Choroid plexus epithelial cell (primary cell): ENCODE results near the gene RERE.

Source experiments
- DNase-seq: peaks from one replicate; pipeline ENCODE4 v3.0.0-alpha.2; 2010; ENCODE audit warnings: low read depth
- H3K4me3 ChIP-seq: 2 replicates; pipeline ENCODE4 v1.5.1; 2011; ENCODE audit warnings: low read depth, mild to moderate bottlenecking, control low read depth, low read length, moderate library complexity
- CTCF ChIP-seq: conservative IDR thresholded peaks from 2 replicates; pipeline ENCODE4 v1.5.1; 2011; ENCODE audit warnings: low read depth, mild to moderate bottlenecking, control low read depth, inconsistent platforms, low read length, moderate library complexity

Gene RERE

GRCh38 chr1:8519167-8519566 lies 298.3 kb downstream of the RERE start:
- no peak overlapping the region for H3K4me3 ChIP-seq
- TF ChIP-seq CTCF = no peak
- no peak for DNase-seq

GRCh38 chr1:8518490-8518801 lies 299.0 kb downstream of the RERE start:
- no peak for DNase-seq
- no peak for TF ChIP-seq CTCF
- H3K4me3 ChIP-seq = no peak overlapping the region

- no peak overlapping the region for H3K4me3 ChIP-seq
- no peak for TF ChIP-seq CTCF
- DNase-seq = peak; percentile 49
Measured at GRCh38 chr1:8517661-8518489, 299.6 kb downstream of the RERE start.

- no peak for TF ChIP-seq CTCF
- no peak overlapping the region for H3K4me3 ChIP-seq
- peak; percentile 38 for DNase-seq
Measured at GRCh38 chr1:8516793-8517556, 300.5 kb downstream of the RERE start.

GRCh38 chr1:8516278-8516777 lies 301.1 kb downstream of the RERE start:
- no peak for DNase-seq
- no peak overlapping the region for H3K4me3 ChIP-seq
- no peak for TF ChIP-seq CTCF

- DNase-seq = no peak
- TF ChIP-seq CTCF = no peak
Measured at GRCh38 chr1:8512504-8512903, 304.9 kb downstream of the RERE start.

More at GRCh38 chr1:8512504-8512903, 304.9 kb downstream of the RERE start:
- H3K4me3 ChIP-seq = no peak overlapping the region
